Measurements from ENCODE around the gene CLHC1.

The CLHC1 gene

DNA sequence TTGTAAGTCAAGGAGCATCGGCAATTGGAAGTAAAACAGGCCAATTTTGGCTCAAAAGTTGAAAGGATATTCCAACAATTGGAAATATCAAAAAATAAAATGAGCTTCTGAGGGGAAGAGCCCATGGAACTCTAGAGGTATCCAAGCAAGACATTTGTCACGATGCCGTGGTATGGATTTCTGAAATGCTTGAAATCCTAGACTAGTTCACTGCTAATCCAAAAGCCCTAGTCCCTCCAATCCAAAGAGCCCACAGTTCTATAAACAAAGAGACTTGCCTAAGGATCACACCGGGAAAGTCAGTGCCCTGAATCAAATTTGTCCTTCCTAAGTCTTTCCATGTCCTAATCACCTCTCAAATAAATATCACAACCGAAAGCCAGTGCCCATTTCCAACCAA, 85.1 kb downstream of the CLHC1 start (continued):
- TF ChIP-seq, protein P1, sequence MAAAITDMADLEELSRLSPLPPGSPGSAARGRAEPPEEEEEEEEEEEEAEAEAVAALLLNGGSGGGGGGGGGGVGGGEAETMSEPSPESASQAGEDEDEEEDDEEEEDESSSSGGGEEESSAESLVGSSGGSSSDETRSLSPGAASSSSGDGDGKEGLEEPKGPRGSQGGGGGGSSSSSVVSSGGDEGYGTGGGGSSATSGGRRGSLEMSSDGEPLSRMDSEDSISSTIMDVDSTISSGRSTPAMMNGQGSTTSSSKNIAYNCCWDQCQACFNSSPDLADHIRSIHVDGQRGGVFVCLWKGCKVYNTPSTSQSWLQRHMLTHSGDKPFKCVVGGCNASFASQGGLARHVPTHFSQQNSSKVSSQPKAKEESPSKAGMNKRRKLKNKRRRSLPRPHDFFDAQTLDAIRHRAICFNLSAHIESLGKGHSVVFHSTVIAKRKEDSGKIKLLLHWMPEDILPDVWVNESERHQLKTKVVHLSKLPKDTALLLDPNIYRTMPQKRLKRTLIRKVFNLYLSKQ (tag by site-specific recombination; IDR thresholded peaks at IDR 0.05; ENCODE audit: borderline replicate concordance) = no peak
- TF ChIP-seq YY1 (tag by site-specific recombination; IDR thresholded peaks at IDR 0.05) = no peak
- no peak for TF ChIP-seq ZNF433 (tag by site-specific recombination; IDR thresholded peaks at IDR 0.05; ENCODE audit: low read depth)
- TF ChIP-seq KLF1 (tag by site-specific recombination; IDR thresholded peaks at IDR 0.05) = no peak
- TF ChIP-seq ZNF555 (tag by site-specific recombination; conservative IDR thresholded peaks at IDR 0.05) = no peak

DNA sequence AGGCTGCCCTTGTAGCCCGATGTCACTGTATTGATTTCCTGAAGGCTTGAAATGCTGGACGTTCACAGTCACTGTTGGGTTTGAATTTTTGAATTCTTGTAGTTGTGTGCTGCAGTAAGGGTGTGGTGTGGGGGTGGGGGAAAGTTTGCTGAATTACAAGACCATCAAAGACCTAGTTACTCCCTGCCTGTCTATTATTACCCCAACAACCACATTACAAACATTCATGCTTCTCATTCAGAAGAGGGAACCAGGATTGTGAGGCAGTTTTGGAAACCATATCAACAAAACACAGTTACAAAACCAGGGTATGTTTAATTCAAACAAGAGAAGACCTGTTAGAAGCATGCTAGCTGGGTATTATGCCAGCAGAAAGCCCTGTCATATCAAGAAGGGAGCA, 85.8 kb downstream of the CLHC1 start:
- CTCF ChIA-PET = no interaction called here
- no peaks in the 10 kb centered on the region for H3K4me1 ChIP-seq (ENCODE audit: control insufficient read depth, insufficient read depth, low read length)
- no peaks in the 10 kb centered on the region for H3K36me3 ChIP-seq (ENCODE audit: control insufficient read depth in 2 of 2, insufficient read depth in 1 of 2, low read length in 2 of 2)
- H3K27ac ChIP-seq (ENCODE audit: extremely low read depth, low read depth, low read length) = no peak overlapping the region
- TF ChIP-seq ZNF501 (tag by site-specific recombination; IDR thresholded peaks at IDR 0.05) (no peak), ZFP37 (tag by site-specific recombination; IDR thresholded peaks at IDR 0.05) (no peak), ZNF830 (tag by site-specific recombination; IDR thresholded peaks at IDR 0.05; ENCODE audit: low read depth) (no peak), ZFHX2 (tag by site-specific recombination; conservative IDR thresholded peaks at IDR 0.05) (no peak), ZNF274 (IDR thresholded peaks at IDR 0.05; ENCODE audit: low read length) (no peak), ZNF274 (tag by site-specific recombination; IDR thresholded peaks at IDR 0.05; ENCODE audit: borderline replicate concordance) (no peak), MEIS1 (CRISPR knock-in tag; IDR thresholded peaks at IDR 0.05; ENCODE audit: borderline replicate concordance) (no peak), ZNF335 (tag by site-specific recombination; conservative IDR thresholded peaks at IDR 0.05) (no peak), ZNF133 (tag by site-specific recombination; IDR thresholded peaks at IDR 0.05) (no peak)
- TF ChIP-seq, protein P2, sequence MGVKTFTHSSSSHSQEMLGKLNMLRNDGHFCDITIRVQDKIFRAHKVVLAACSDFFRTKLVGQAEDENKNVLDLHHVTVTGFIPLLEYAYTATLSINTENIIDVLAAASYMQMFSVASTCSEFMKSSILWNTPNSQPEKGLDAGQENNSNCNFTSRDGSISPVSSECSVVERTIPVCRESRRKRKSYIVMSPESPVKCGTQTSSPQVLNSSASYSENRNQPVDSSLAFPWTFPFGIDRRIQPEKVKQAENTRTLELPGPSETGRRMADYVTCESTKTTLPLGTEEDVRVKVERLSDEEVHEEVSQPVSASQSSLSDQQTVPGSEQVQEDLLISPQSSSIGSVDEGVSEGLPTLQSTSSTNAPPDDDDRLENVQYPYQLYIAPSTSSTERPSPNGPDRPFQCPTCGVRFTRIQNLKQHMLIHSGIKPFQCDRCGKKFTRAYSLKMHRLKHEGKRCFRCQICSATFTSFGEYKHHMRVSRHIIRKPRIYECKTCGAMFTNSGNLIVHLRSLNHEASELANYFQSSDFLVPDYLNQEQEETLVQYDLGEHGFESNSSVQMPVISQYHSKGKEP (tag by site-specific recombination; IDR thresholded peaks at IDR 0.05) = no peak
- TF ChIP-seq, protein P3, sequence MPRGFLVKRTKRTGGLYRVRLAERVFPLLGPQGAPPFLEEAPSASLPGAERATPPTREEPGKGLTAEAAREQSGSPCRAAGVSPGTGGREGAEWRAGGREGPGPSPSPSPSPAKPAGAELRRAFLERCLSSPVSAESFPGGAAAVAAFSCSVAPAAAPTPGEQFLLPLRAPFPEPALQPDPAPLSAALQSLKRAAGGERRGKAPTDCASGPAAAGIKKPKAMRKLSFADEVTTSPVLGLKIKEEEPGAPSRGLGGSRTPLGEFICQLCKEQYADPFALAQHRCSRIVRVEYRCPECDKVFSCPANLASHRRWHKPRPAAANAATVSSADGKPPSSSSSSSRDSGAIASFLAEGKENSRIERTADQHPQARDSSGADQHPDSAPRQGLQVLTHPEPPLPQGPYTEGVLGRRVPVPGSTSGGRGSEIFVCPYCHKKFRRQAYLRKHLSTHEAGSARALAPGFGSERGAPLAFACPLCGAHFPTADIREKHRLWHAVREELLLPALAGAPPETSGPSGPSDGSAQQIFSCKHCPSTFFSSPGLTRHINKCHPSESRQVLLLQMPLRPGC (tag by site-specific recombination; IDR thresholded peaks at IDR 0.05) = no peak
- TF ChIP-seq, protein P4, sequence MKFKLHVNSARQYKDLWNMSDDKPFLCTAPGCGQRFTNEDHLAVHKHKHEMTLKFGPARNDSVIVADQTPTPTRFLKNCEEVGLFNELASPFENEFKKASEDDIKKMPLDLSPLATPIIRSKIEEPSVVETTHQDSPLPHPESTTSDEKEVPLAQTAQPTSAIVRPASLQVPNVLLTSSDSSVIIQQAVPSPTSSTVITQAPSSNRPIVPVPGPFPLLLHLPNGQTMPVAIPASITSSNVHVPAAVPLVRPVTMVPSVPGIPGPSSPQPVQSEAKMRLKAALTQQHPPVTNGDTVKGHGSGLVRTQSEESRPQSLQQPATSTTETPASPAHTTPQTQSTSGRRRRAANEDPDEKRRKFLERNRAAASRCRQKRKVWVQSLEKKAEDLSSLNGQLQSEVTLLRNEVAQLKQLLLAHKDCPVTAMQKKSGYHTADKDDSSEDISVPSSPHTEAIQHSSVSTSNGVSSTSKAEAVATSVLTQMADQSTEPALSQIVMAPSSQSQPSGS (tag by site-specific recombination; IDR thresholded peaks at IDR 0.05; ENCODE audit: low read depth) = no peak
- H3K4me3 ChIP-seq (ENCODE audit: low read depth, low read length) = no peak overlapping the region
- H3K9me3 ChIP-seq (ENCODE audit: control insufficient read depth, insufficient read depth, low read depth, low read length) = no peaks in the 10 kb centered on the region
- POLR2A ChIA-PET = no interaction called here

All from HEK293 (cell line).